Endothelial cell of umbilical vein (primary cell): ENCODE measurements around the gene PLEKHM2. TPM values are rescaled to one million over a fixed set of nuclear protein-coding genes. Genes with fewer than 3 reads are reported as not detected.

Experiments used
- BruUV-seq: library from RNA; stranded (reverse); fragments of 400-500 nt; replicated peaks from 2 replicates; lab custom pipeline; 2021; lab: Mats Ljungman, UMichigan
- CTCF ChIA-PET: fragments of 300-600, 350-600 bp; sonication (Branson Sonifier 250); formaldehyde crosslinking; loops from one replicate; lab custom pipeline; 2021; ENCODE audit warnings: antibody characterized with exemption, inconsistent platforms; lab: Charles Lee
- POLR2A ChIA-PET: fragments of 300-600, 350-600 bp; sonication (Branson Sonifier 250); formaldehyde crosslinking; loops from one replicate; lab custom pipeline; 2021; ENCODE audit warnings: antibody characterized with exemption, inconsistent platforms; lab: Charles Lee
- DNase-seq: peaks from one replicate; pipeline ENCODE4 v3.0.0-alpha.2; 2011; ENCODE audit warnings: low read depth, low spot score
- FAIRE-seq: peaks from 2 replicates; lab custom pipeline; 2011; peaks lifted over from hg19 to GRCh38; lab: Jason Lieb, UNC
- H2AFZ ChIP-seq: 2 replicates; pipeline ENCODE4 v1.6.0; 2012; ENCODE audit warnings: low read depth, low read length, control low read depth, inconsistent platforms
- H3K27ac ChIP-seq: 2 replicates; pipeline ENCODE4 v1.5.1; 2011; ENCODE audit warnings: low read depth, mild to moderate bottlenecking, control low read depth, low read length, moderate library complexity; ENCODE audit not compliant: insufficient read depth
- H3K27me3 ChIP-seq, 2 experiments: 2 replicates each; pipeline versions ENCODE4 v1.6.0 to v1.6.1; 2011; ENCODE audit warnings: low read length in 2 of 2, mixed read lengths in 1 of 2; ENCODE audit not compliant: control insufficient read depth in 2 of 2, insufficient read depth in 2 of 2
- H3K36me3 ChIP-seq, 2 experiments: 2 replicates in 1 of 2; 3 replicates in 1 of 2; pipeline ENCODE4 v1.5.1; 2011; ENCODE audit warnings: low read length in 2 of 2, mild to moderate bottlenecking in 1 of 2, moderate library complexity in 1 of 2; ENCODE audit not compliant: control insufficient read depth in 2 of 2, insufficient read depth in 2 of 2; ENCODE audit errors: extremely low read depth in 1 of 2
- H3K4me1 ChIP-seq: 3 replicates; pipeline ENCODE4 v1.5.1; 2011; ENCODE audit warnings: mild to moderate bottlenecking, low read length; ENCODE audit not compliant: control insufficient read depth, insufficient read depth; ENCODE audit errors: extremely low read depth
- H3K4me2 ChIP-seq: 2 replicates; pipeline ENCODE4 v1.6.1; 2011; ENCODE audit warnings: low read length, control low read depth, mixed read lengths; ENCODE audit not compliant: insufficient read depth
- H3K4me3 ChIP-seq, 3 experiments: fragments of 200-600 bp in 1 of 3; sonication (generic), shearing (Covaris generic) in 1 of 3; replicated peaks in 1 of 3; 2 replicates each; pipeline ENCODE4 v1.5.1; 2011 to 2016; ENCODE audit warnings: control low read depth in 3 of 3, low read length in 3 of 3, mild to moderate bottlenecking in 2 of 3, inconsistent platforms in 1 of 3, low read depth in 1 of 3, moderate library complexity in 1 of 3; ENCODE audit not compliant: insufficient read depth in 1 of 3
- H3K79me2 ChIP-seq: 2 replicates; pipeline ENCODE4 v1.6.0; 2012; ENCODE audit warnings: low read length, inconsistent platforms; ENCODE audit not compliant: control insufficient read depth, insufficient read depth
- H3K9ac ChIP-seq: replicated peaks from 2 replicates; pipeline ENCODE3; 2011; ENCODE audit warnings: low read length, control low read depth; ENCODE audit not compliant: insufficient read depth; ENCODE audit errors: extremely low read depth
- H3K9me1 ChIP-seq: replicated peaks from 3 replicates; pipeline ENCODE4 v1.6.0; 2011; ENCODE audit warnings: mild to moderate bottlenecking, low read length; ENCODE audit not compliant: control insufficient read depth, insufficient read depth; ENCODE audit errors: extremely low read depth
- H3K9me3 ChIP-seq: replicated peaks from 2 replicates; pipeline ENCODE4 v1.5.1; 2012; ENCODE audit warnings: low read length, inconsistent platforms; ENCODE audit not compliant: control insufficient read depth, insufficient read depth
- H4K20me1 ChIP-seq: replicated peaks from 2 replicates; pipeline ENCODE3; 2011; ENCODE audit warnings: mild to moderate bottlenecking, low read length; ENCODE audit not compliant: control insufficient read depth, insufficient read depth; ENCODE audit errors: extremely low read depth
- CTCF ChIP-seq, 2 donors: IDR thresholded peaks; 1 replicate in 1 of 2; 2 replicates in 1 of 2; pipeline ENCODE4 v1.5.1; 2011; ENCODE audit warnings: low read length in 2 of 2, mild to moderate bottlenecking in 2 of 2, moderate library complexity in 2 of 2, control low read depth in 1 of 2, inconsistent platforms in 1 of 2, low read depth in 1 of 2; ENCODE audit not compliant: insufficient read depth in 1 of 2; ENCODE audit errors: extremely low read depth in 1 of 2
- GATA2 ChIP-seq: IDR thresholded peaks from 2 replicates; pipeline ENCODE4 v1.7.0; 2011; ENCODE audit warnings: low read depth, mild to moderate bottlenecking, moderate library complexity, mixed read lengths, low read length; ENCODE audit not compliant: insufficient read length, insufficient read depth
- MAX ChIP-seq: IDR thresholded peaks from 2 replicates; pipeline ENCODE4 v1.6.1; 2011; ENCODE audit not compliant: insufficient read depth, insufficient read length
- MYC ChIP-seq: IDR thresholded peaks from one replicate; pipeline ENCODE4 v1.6.1; 2011; ENCODE audit warnings: mild to moderate bottlenecking, low read depth, low read length
- dilution Hi-C: fragments of 300-500 bp; cut with MboI; formaldehyde crosslinking; loops from one replicate; pipeline ENCODE4 v1.15.0; 2019; ENCODE audit warnings: low sequenced_read_pairs; ENCODE audit not compliant: extremely low pct_ligation_motif_present
- intact Hi-C: fragments of 100-400 bp; cut with micrococcal nuclease; formaldehyde crosslinking; loops from one replicate; pipeline ENCODE4 v1.10.0; 2022
- polyA plus RNA-seq, 4 experiments: library from polyadenylated mRNA; depleted of rRNA in 3 of 4; stranded (reverse) in 3 of 4; unstranded in 1 of 4; fragments of >200 nt; gene quantifications; 2 replicates each; pipeline versions ENCODE4 v1.2.1 to v1.2.3, GENCODE V29; 2011 to 2012; ENCODE audit warnings: missing spikeins in 1 of 4
- total RNA-seq: library from RNA; stranded (reverse); gene quantifications from 2 replicates; pipeline ENCODE4 v1.2.3, GENCODE V29; 2021

PLEKHM2 gene
- total and polyA plus RNA-seq, 2 donors (not counting 3 experiments of a cell fraction or from before 2014, with no cell fraction given) = 60.6 to 67.5 TPM

- dilution Hi-C loops (no loop called here), intact Hi-C loops (no loop called here)
- H3K9me1 ChIP-seq = no peaks in the 10 kb centered on the region
- POLR2A ChIA-PET = no interaction called here
- no peak overlapping the region for H3K27ac ChIP-seq
- BruUV-seq = no TSS peak
- DNase-seq (no peak), FAIRE-seq (no peak)
- no peaks in the 10 kb centered on the region for H3K27me3 ChIP-seq
- no peak overlapping the region for H3K4me3 ChIP-seq
- TF ChIP-seq MAX (no peak), MYC (no peak), GATA2 (no peak), CTCF (IDR thresholded peaks at IDR 0.05; ENCODE audit: extremely low read depth in 1 of 2, insufficient read depth in 1 of 2, low read depth in 1 of 2, low read length in 2 of 2) (no peak)
- CTCF ChIA-PET = interaction anchor here (1.1 kb wide), 1 partner anchor 11 kb away, joined by 3 read pairs; no protein-coding TSS in a partner anchor
- peaks cover 8% of the 10 kb centered on the region for H3K4me1 ChIP-seq
- no peak overlapping the region for H3K4me2 ChIP-seq
- no peaks in the 10 kb centered on the region for H3K36me3 ChIP-seq
- H3K9ac ChIP-seq = no peak overlapping the region
- no peaks in the 10 kb centered on the region for H4K20me1 ChIP-seq
- H2AFZ ChIP-seq = no peak overlapping the region
- no peaks in the 10 kb centered on the region for H3K79me2 ChIP-seq
- no peaks in the 10 kb centered on the region for H3K9me3 ChIP-seq
Measured at GRCh38 chr1:15671430-15671829, 12.7 kb upstream of the PLEKHM2 start.
